ENCODE results near the gene LDAF1.
"Not testable (repeated sequence)": the region's sequence is repeated elsewhere in the genome, so short reads cannot be mapped to it uniquely, and the experiment has no call there.

DNA sequence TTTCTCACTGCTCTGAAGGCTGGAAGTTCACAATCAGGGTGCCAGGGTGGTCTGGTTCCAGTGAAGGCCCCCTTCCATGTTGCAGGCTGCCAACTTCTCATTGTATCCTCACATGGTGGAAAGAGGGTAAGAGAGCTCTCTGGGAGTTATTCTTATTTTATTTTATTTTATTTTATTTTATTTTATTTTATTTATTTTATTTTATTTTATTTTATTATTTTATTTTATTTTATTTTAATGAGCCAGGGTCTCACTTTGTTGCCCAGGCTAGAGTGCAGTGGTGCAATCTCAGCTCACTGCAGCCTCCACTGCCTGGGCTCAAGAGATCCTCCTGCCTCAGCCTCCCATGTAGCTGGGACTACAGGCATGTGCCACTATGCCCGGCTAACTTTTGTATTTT lies 2.5 kb upstream of the LDAF1 start:
- TF ChIP-seq ZNF70 (CRISPR knock-in tag; IDR thresholded peaks at IDR 0.05); ZFP30 (CRISPR knock-in tag; IDR thresholded peaks at IDR 0.05); RARB (CRISPR knock-in tag; IDR thresholded peaks at IDR 0.05); BACH2 (CRISPR knock-in tag; IDR thresholded peaks at IDR 0.05; ENCODE audit: borderline replicate concordance); ARNTL (CRISPR knock-in tag; IDR thresholded peaks at IDR 0.05; ENCODE audit: borderline replicate concordance, low read depth); PPARA (CRISPR knock-in tag; IDR thresholded peaks at IDR 0.05; ENCODE audit: borderline replicate concordance); ZC3H10 (CRISPR knock-in tag; IDR thresholded peaks at IDR 0.05): not testable (repeated sequence)
- TF ChIP-seq, protein P1, sequence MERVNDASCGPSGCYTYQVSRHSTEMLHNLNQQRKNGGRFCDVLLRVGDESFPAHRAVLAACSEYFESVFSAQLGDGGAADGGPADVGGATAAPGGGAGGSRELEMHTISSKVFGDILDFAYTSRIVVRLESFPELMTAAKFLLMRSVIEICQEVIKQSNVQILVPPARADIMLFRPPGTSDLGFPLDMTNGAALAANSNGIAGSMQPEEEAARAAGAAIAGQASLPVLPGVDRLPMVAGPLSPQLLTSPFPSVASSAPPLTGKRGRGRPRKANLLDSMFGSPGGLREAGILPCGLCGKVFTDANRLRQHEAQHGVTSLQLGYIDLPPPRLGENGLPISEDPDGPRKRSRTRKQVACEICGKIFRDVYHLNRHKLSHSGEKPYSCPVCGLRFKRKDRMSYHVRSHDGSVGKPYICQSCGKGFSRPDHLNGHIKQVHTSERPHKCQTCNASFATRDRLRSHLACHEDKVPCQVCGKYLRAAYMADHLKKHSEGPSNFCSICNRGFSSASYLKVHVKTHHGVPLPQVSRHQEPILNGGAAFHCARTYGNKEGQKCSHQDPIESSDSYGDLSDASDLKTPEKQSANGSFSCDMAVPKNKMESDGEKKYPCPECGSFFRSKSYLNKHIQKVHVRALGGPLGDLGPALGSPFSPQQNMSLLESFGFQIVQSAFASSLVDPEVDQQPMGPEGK (CRISPR knock-in tag; IDR thresholded peaks at IDR 0.05; ENCODE audit: borderline replicate concordance): not testable (repeated sequence)
- TF ChIP-seq, protein P2, sequence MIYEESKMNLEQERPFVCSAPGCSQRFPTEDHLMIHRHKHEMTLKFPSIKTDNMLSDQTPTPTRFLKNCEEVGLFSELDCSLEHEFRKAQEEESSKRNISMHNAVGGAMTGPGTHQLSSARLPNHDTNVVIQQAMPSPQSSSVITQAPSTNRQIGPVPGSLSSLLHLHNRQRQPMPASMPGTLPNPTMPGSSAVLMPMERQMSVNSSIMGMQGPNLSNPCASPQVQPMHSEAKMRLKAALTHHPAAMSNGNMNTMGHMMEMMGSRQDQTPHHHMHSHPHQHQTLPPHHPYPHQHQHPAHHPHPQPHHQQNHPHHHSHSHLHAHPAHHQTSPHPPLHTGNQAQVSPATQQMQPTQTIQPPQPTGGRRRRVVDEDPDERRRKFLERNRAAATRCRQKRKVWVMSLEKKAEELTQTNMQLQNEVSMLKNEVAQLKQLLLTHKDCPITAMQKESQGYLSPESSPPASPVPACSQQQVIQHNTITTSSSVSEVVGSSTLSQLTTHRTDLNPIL (CRISPR knock-in tag; IDR thresholded peaks at IDR 0.05; ENCODE audit: low read depth): not testable (repeated sequence)
